ENCODE data around the gene CFAP221.

CFAP221 gene

DNA sequence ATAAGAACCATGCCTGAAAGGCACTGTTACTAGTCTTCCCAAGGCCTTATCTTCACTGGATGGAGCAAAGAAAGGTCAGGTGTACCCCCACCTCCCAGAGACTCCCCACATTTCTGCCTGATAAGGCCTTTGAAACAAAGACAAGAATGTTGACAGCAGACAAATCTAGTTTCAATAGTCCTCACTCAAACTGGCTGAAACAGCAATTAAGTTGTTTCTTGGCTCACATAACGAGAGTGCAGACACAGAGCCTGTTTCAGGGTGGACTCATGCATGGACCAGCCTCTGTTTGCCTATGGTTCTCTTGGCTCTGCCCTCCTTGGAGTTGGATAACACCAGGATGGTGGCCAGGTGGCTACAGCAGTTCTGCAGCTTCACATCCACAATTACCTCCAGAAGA, 7.5 kb upstream of the CFAP221 start:
- DNase-seq (ENCODE audit: low spot score): no peak

DNA sequence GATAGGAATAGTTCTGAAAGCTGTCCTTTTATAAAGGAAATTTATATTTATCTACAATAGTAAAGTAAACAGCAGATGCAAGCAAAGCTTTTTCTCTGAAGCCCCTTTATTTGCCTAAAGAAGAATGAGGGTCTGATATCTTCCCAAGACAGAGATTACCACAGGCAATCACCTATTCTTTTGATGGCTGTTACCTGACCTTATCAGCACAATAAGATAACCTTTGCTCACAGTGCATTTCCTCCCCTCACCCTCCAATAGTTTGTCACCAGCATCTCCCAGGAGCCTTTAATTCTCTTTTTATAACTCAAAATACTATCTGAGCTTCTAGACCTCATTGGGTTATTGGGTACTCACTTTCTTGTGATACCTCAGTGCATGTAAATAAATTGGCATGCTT, 6.5 kb upstream of the CFAP221 start:
- no peak for DNase-seq (ENCODE audit: low spot score)

DNA sequence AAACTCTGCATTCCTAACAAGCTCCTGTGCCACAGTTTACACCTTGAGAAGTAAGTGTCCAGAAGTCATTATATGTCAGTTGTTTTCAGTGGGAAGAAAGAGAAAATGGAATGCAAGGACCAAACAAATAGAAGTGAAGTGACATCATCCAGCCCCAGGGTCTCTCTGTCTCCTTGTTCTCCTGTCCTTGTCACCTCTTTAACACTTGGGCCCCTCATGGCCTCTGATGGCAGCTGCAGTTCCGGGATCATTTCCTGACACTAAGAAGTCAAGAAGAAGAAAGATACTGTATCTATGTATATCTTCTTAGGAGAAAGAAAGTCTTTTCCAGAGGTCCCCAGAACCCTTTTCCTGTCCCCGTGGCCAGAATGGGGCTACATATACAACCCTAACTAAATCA, 2.8 kb upstream of the CFAP221 start:
- no peak for DNase-seq (ENCODE audit: low spot score)

DNA sequence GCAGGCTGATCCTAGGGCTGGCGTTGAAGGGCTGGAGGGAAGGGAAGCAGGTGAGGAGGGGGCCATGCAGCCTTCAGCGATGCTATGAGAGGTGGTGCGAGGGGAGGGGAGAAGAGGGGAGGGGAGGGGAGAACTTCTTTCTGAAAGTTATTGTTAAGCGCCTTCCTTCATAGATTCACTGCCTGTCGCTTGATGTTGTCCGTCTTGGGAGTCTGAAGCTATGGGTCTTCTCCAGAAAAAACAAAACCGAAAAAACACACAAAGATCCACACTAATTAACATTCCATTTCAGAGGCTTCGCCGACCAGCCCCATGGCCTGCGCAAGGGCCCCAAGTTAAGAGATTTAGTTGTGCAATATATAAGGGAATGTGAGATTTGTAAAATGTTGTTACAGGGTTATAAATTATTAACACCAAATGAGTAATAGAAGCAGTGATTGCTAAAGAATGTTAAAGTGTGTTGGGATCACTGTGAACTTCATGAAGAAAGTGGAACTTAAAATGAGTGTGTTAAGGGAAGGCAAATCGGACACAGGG, 758 bp downstream of the CFAP221 start:
- no peak for DNase-seq (ENCODE audit: low spot score)

DNA sequence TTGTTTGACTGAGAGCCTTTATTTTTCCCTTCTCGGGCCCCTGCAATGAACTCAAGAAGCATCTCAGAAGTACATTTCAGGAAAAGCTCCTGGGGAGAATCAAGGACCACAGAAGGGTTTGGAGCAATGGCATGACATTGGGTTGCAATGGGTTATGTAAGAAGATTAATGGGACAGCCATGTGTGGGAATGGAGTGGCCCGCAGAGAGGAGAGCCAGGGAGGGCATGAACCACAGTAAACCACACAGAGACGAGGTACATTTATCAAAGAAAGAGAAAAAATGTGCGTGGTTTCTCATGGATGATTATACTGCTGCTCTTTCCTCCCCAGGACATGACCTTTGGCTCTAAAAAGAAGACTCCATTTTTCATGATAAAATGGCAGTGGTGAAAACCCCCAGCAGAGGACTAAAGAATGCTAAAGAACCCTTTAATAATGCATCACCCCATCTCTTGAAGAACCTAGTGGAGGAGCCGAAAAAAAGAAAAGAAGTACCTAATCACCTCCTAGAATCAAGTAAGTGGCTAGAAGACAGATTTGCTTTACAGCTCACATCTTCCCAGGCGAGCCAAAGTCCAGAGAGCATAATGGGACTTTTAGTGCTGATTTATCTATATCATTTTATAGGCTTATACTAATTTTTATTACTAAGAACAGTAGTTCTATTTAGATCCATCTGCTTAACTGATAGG, 1.7 kb downstream of the CFAP221 start:
- DNase-seq (ENCODE audit: low spot score): no peak

DNA sequence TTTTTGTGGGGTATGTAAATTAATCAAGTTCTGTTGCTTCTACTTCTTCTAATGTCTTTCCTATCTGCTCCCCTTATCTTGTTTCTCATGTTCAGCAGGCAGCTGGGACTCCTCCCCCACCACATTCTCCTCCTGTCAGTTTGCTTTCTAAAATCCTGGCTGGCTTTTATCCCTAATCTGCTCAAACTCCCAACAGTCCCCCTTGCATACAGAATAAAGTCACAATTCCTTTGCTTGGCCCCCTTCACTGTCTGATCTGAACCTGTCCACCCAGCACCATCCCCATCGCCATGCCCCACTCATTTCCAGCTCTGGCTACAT, 2.2 kb downstream of the CFAP221 start:
- no peak for DNase-seq (ENCODE audit: low spot score)

DNA sequence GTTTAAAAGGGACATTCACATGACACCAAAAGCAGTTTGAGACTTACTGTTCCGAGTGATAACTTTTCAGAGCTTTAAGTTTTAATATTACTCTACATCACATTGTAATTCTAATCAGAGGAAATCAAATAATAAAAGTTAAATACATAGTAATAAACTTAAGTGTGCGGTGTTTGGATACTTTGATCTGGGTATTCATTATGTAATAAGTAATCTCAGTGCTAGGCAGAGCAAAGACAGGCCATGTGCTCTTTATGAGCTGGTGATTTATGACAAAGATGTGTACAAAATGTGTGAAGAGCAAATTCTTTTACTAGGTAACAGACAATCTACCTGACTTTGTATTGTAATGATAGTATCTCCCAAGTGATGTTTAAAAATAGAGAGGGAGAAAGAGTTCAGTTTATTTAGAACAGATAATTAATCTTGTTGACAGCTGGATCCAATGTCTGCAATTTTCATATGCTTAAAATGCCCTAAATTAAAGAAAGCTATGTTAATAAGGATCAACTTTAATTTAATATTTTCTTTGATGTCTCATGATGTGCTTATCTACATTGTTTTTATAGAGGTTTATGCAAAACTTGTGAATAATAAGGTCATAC, 4.4 kb downstream of the CFAP221 start:
- DNase-seq (ENCODE audit: low spot score): no peak

DNA sequence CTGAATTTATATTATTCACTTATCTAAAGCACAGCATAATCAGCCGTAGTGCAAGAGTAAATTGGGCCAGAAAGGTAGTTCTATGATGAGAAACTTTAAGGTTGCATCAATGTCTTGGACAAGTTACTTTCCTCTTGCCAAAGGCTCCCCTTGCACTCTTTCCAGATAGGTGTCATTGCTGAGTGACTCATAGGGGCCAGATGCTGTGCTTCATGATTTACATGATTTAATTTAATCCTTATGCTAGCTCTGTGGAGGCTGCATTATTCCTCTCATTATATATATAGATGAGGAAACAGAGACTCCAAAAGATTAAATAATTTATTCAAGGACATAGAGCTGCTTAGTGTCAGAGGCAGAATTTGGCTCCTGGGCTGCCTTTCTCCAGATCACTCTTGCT, 5.0 kb downstream of the CFAP221 start:
- no peak for DNase-seq (ENCODE audit: low spot score)

DNA sequence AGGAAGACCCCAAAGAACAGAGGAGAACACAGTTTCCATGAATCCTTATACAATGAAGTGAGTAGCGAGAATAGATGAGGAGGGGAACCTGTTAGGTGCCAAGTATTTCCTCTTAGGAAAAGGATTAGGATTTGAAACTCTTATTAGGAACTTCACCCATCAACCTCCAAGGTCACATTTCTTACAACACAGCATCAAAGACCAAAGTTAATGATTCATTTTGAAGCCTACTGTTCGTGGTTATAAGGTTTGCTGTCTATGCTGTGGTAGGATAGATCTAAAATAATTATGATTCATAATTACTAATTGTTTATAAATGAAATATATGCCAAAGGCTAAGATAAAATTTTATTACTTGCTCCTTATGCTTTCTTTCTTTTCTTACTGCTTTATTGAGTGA, 6.1 kb downstream of the CFAP221 start:
- no peak for DNase-seq (ENCODE audit: low spot score)

DNA sequence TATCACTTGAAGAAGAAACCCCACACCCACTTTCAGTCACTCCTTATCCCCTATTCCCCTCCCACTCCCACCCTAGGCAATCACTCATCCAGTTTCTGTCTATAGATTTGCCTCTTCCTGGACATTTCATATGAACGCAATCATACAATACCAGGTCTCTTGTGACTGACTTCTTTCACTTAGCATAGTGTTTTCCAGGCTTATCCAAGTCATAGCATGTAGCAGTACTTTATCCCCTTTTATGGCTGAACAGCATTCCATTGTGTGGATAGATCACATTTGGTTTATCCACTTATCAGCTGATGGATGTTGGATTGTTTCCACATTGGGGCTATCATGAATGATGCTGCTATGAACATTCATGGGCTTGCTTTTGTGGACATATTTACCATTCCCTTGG, 6.6 kb downstream of the CFAP221 start:
- DNase-seq (ENCODE audit: low spot score): no peak

DNA sequence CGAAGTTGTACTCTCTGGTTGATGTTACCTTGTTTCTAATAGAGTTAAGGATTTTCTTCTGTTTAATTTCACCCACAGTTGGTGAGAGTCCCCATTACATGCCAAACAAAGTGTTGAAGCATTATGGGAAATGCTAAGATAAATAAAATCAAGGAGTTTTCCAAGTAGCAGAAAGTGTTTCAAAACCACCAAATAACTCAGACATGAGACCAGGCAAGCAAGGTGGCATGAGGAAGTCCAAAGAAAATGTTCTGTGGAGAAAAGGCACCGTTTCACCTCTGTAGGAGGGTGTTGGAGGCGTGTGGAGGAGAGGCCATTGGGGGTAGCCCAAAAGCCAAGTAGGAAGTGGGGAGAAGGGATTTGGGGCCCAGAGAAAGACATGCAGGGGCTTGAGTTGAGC, 8.7 kb downstream of the CFAP221 start:
- DNase-seq (ENCODE audit: low spot score): no peak

DNA sequence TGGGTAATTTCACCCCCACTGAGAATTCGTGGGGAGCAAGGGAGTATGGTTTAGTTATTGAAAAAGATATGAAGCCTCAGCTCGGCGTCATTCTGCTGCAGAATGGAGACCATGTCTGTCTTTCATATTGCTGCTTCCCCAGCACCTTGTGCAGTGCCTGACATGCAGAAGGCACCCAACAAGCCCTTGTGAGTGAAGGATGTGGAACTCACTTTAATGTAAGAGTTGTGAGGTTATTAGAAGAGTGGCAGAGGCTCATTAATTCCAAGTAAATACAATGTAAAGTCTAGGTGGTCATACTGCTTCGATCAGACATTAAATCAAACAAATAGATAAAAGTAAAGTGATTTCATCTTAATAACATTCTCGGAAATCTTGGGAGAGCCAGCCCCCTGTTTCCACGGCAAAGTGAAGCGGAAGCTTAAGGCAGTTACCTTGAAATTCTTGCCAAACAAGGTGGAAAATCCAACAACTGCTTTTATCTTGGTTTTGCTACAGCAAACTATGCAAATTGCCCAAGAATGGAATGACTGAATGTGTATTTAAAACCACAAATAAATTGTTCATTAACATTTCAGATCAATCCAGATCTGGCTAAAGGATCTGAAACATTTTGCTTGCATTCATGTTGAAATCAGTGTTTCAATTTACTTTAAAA, 9.6 kb downstream of the CFAP221 start:
- DNase-seq (ENCODE audit: low spot score): no peak

DNA sequence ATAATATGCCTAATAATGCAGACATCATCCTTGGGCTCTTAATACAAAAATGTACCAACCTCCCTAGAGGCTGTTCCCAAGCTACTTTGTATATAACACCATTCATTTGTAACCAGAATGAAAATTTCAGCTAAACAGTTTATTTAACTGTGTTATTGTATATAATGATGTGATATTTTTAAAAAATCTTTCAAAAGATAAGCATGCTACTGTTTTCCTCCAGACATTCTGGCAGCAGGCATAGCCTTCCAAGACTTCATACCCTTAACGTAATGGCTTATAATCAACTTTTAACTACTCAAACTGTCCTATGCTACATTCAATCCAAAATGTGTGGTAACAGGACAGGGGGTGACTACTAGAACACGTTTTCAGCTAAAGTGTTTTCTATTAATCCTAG, 21.2 kb downstream of the CFAP221 start:
- DNase-seq (ENCODE audit: low spot score): no peak

DNA sequence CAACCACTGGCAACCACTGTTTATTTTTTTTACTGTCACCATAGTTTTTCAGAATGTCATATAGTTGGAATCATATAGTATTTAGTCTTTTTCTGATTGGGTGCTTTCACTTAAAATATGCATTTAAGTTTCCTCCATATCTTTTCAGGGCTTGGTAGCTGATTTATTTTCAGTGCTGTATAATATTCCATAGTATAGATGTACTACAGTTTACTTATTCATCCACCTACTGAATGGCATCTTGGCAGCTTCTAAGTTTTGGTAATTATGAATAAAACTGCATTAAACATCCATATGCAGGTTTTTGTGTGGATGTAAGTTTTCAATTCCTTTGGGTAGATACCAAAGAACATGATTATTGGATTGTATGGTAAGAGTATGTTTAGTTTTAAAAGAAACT, 23.0 kb downstream of the CFAP221 start:
- DNase-seq (ENCODE audit: low spot score): no peak

DNA sequence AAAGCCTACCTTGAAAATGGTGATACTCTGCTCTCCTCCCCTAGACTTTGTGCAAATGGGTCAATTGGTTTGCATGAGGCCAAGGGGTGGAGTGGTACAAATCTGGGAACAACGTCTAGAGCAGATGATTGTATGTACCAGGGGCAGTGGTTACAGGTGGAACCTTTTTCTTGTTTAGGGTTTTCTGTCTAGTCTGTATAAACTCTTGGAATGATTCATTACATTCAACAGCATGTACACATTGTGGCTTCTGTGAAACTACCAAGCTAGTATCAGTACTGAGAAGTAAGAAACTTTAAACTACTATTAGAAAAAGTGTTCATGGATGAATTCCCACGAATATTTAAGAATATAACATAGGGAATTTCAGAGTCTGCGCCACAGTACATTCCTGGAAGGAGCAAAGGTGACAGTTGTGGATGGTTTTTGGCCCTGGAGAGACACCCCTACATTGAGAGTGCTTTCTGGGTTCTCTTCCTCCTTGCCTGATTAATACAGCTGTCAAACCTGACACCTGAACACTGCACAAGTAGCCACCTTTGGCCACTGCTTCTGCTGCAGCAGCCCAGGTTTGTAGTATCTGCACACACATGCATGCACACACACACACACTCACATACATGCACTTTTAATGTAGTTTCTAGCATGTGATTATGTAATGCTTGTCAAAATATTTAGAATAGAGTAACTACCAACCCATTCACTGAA, 30.0 kb downstream of the CFAP221 start:
- no peak for DNase-seq (ENCODE audit: low spot score)

DNA sequence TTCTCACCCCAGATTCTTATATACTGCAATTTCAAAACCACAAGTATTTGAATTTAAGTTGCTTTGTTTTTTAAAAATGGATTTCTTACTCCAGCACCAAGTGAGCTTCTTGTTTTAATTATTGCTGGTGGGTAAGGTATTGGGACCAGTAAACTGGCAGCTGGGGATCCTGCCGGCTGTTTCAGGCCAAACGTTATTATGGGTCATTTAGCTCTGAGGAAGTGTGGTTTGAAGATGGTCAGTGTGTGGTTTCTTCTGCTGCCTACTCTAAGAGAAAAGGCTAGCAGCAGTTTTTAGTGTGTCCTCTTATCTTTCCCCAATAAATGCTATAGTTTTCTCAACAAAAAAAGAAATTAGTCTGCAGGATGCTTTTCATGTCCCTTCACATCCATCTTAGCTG, 30.6 kb downstream of the CFAP221 start:
- DNase-seq (ENCODE audit: low spot score): no peak

DNA sequence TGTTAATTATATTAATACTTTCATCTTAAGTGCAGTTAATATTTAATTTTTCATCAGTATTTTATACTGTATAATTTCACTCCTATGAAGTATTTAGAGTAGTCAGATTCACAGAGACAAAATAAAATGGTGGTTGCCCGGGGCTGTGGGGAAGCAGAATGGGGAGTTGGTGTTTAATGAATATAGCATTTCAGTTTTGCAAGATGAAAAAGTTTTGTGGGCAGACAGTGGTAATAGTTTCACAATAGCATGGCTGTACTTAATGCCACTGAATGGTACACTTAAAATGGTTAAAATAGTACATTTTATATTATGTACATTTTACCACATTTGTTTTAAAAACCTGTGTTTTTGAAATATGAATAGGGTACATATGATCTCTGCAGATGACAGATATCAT, 31.2 kb downstream of the CFAP221 start:
- DNase-seq (ENCODE audit: low spot score): no peak

DNA sequence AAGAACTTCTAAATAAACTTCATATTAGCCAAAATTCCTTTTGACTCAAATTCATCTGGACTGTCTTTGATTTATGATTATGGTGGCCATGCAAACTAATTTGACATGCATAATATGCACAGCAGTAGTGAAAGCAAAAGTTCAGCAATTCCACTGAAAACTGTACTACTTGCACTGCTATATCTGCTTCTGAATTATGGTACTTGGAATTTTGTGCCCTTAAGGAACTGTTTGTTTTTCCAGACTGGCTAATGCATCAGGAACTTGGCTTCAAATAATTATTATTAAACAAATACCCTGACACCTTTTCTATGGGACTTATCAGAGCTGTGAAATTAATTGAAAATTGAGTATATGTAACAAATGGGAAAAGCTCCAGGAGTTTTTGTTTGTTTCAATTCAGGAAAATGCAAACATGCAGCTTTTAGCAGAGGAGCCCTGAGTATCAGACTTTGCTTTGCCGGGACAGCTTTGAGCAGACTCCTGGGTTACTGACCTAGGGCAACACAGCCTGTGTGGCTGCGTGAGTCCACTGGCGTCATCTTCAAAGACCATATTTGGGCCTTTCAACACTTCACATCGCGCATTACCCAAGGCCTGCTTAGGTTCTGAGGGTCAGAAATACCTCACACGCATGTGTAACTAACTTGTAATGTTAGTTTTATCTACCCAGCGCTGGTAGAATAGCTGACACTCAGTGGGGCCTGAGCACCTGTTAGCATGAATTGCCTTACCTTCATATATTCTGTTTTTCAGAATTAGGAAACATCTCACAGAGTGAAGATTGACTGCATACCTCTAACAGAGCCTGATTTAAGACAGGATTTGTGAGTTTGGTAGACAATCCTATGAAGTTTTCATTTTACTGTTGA, 35.4 kb downstream of the CFAP221 start:
- no peak for DNase-seq (ENCODE audit: low spot score)

DNA sequence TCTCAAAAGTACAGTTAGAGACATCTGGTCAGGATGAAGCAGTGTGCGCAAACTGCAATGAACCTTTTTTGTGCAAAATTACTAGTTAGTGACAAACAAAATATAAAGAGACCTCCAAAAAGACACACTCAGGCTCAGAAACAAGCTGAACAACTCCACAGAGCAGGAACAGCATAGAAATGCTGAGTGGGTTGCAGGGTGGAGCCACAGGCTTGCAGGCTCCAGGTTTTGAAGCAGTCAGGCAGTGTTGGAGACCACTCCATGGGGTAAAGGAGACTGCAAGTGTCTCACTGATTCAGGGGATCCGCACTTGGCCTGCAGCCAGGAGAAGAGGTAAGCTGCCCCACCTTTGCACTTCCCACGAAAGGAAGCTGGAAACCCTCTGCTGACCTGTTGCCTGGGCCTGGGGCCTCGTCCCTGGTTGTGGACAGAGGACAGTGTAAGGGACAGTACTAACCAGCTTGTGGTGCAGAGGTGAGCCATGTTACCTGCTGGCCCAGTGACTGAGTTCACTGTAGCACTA, 36.4 kb downstream of the CFAP221 start:
- no peak for DNase-seq (ENCODE audit: low spot score)

DNA sequence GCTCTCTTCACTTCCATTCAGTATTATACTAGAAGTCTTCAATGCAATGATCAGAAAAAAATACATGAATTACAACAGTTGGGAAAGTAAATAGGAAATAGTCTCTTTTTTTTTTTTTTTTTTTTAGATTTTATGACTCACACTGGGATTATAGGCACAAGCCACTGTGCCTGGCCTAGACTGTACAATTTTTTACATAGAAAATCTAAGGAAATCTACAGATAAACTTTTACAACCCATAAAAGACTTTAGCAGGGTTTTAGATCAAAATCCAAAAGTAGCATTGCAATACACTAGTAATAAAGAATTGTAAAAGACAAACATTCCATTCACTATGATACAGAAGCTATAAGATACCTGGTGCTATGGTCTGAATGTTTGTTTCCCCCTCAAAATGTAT, 39.0 kb downstream of the CFAP221 start:
- DNase-seq (ENCODE audit: low spot score): no peak

DNA sequence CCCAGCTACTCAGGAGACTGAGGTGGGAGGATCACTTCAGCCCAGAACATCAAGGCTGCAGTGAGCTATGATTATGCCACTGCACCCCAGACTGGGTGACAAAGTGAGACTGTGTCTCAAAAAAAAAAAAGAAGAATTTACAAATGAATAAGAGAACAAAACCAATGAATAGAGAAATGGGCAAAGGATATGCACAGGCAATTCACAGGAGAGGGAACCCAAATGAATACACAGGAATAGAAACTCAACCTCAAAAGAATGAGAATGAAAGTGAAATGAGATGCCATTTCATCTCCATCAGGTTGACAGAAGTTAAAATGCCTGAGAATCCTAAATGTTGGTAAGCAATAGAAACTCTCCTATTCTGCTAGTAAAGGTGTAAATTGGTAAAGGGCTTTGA, 40.2 kb downstream of the CFAP221 start:
- DNase-seq (ENCODE audit: low spot score): no peak

DNA sequence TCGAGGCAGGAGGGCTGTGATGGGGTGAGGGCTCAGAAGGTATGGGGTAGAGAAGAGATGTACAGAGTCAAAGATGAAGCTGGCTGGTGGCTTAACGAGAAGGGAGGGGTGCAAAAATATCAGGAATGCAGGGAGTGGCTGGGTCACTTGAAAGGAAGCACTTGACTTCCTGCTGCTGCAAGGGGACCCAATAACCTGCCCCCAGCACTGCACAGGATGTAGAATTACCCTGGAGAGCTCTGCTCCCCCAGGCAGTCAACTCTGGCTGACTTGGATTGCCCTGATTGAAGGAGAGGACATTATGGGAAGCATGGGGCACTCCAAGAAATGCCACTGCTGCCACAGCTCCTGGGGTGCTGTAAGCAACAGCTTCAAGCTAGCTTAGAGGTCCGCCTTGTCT, 41.8 kb downstream of the CFAP221 start:
- no peak for DNase-seq (ENCODE audit: low spot score)

Data from left forelimb (tissue), 1 donor.